ENCODE results near the gene SYTL2.
"Not testable (repeated sequence)": the region's sequence is repeated elsewhere in the genome, so short reads cannot be mapped to it uniquely, and the experiment has no call there.

SYTL2 gene

DNA sequence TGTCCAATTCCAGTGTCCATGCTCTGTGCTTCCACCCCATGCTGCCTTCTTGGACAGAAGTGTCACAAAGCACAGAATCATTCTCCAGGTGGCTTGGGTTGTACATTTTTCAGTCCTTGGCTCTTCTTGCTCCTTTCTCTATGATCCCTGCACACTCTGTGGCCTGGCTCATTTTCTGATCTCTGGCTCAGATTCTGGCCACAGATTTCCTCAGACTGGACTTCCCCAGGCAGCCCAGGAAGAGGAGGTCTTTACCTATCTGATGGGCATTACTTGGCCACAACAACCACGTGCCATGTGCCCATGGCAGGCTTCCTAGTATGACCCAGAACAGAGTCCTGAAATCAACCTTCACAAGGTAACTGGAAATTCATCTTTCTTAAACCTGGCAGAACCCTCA lies 27.2 kb downstream of the SYTL2 start:
- TF ChIP-seq, protein P1, sequence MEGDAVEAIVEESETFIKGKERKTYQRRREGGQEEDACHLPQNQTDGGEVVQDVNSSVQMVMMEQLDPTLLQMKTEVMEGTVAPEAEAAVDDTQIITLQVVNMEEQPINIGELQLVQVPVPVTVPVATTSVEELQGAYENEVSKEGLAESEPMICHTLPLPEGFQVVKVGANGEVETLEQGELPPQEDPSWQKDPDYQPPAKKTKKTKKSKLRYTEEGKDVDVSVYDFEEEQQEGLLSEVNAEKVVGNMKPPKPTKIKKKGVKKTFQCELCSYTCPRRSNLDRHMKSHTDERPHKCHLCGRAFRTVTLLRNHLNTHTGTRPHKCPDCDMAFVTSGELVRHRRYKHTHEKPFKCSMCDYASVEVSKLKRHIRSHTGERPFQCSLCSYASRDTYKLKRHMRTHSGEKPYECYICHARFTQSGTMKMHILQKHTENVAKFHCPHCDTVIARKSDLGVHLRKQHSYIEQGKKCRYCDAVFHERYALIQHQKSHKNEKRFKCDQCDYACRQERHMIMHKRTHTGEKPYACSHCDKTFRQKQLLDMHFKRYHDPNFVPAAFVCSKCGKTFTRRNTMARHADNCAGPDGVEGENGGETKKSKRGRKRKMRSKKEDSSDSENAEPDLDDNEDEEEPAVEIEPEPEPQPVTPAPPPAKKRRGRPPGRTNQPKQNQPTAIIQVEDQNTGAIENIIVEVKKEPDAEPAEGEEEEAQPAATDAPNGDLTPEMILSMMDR (IDR thresholded peaks at IDR 0.05; ENCODE audit: insufficient read depth, low read depth, low read length, missing control alignments) = no peak
- H3K4me3 ChIP-seq (ENCODE audit: low read length) = no peak overlapping the region
- no peak for DNase-seq (ENCODE audit: low read depth)

DNA sequence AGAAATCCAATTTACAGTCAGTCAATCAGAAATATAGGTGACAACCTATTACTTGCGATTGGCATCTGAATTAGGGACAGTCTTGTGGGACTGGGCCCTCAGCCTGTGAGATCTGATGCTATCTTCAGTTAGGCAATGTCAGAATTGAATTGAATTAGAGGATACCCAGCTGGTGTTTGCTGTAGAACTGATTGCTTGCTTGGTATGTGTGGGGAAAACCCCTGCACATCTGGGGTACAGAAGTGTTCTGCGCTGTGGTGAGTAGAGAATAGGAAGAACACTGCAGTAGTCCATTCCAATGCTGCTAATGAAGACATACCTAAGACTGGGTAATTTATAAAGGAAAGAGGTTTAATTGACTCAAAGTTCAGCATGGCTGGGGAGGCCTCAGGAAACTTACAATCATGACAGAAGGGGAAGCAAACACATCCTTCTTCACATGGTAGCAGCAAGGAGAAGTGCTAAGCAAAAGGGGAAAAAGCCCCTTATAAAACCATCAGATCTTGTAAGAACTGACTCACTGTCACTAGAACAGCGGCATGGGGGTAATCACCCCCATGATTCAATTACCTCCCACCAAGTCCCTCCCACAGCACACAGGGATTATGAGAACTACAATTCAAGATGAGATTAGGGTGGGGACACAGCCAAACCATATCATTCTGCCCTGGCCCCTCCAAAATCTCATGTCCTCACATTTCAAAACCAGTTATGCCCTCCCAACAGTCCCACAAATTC lies 30.0 kb downstream of the SYTL2 start:
- not testable (repeated sequence) for DNase-seq (ENCODE audit: low read depth); H3K4me3 ChIP-seq (ENCODE audit: low read length)

DNA sequence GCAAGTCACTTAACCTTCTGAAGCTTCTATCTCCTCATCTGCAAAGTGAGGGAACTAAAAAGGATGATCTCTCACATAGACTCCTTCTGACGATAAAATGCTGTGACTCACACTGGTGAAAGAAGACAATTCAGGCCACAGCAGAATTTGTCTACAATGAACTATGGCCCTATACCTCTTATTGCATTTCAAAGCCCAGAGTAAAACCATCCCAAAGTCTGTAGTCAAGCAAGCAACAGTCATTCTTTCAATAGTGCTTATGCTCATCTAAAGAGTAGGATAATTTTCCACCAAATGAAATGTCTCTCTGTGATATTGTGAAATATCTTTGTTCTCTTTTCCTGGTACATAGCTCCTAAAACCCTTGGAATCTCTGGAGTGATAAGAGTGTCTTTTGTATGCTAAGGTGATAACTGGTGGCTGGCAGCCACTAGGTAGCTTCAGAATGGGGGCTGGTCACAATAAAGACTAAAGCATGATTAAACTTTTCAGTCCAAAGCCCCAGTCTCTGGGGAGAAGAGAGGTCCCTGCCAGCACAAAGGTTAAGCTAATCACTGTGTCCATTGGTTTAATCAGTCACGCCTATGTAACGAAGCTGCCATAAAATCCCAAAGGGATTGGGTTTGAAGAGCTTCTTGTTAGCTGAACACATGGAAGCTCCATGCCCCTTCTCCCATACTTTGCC lies 30.8 kb downstream of the SYTL2 start:
- TF ChIP-seq, protein P1 (IDR thresholded peaks at IDR 0.05; ENCODE audit: insufficient read depth, low read depth, low read length, missing control alignments) = no peak
- DNase-seq (ENCODE audit: low read depth) = no peak
- no peak overlapping the region for H3K4me3 ChIP-seq (ENCODE audit: low read length)

DNA sequence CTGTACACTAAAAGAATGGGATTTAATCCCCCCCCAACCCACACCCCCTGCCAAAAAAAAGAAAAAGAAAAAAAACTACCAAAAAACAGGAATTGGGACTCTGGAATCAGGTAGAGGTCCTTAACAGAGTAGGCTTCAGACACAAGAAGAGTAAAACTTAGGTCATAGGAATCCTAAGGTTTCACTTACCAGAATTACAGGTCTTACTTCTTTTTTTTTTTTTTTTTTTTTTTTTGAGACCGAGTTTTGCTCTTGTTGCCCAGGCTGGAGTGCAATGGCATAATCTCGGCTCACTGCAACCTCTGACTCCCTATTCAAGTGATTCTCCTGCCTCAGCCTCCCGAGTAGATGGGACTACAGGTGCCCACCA lies 33.4 kb downstream of the SYTL2 start:
- peak; percentile 27 for DNase-seq (ENCODE audit: low read depth)
- H3K4me3 ChIP-seq (ENCODE audit: low read length) = not testable (repeated sequence)

DNA sequence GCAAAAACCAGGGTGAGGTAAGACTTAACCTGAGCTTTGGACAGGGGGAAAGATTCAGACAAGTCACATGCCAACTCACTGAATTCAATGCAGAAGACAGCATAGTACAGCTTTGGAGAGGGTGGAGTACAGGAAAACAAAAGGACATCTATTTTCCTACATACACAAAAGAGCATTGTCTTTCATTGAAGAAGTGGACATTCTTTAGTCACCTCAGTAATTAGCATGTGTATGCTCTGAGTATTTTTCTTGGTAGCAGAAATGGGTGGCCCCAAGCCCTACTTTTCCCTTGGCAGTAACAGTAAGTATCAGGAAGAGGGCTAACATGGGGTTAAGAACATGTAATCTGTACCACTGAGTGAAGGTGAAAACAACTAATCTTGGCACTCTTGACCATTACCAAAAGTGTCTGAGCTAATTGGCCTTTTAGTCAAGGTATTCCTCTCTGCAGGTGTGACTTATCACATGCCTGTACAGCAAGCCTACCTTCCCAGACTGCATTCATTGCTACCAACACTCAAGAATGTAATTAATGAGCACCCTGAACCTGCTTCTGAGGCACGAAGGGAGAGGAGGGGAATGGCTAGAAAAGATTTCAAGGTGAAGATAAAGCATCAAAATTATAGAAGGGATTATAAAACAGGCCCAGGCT lies 33.9 kb downstream of the SYTL2 start:
- H3K4me3 ChIP-seq (ENCODE audit: low read length) = no peak overlapping the region
- TF ChIP-seq, protein P1 (IDR thresholded peaks at IDR 0.05; ENCODE audit: insufficient read depth, low read depth, low read length, missing control alignments) = no peak
- DNase-seq (ENCODE audit: low read depth) = no peak

DNA sequence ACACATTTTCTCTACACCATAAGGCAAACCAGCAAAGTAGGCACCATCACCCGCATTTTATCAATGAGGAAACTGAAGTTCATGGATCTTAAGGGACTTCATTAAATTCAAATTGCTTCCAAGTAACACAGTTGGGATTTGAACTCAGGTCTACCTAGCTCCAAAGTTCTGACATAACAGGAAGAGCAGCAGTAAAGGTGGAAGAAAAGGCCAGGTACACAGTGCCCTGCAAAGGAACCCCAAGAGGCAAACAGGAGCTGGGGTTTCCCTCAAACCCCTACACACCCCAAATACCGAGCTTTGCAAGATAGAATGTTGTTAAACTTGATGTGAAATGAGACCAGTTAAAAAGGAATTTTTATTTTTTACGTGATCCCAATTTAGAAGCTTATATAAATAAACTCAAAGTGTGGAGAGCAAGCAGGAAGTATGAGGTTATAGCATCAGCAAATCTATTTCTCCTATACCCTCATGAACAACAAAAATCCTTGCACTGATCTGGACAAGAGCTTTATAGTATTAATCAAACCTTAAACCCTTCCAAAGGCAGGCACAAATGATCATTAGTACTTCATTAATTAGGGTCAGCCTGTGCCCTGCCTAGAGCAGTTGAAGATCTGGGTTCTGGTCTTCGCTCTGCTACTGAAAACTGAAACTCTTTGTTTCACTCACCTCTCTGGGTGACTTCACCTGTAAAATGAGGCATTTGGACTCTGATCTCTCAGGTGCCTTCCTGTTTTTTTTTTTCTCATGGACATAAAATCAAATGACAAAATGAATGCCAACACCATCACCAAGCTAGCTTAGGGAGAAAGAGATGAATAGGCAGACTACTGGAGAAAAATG lies 36.5 kb downstream of the SYTL2 start:
- H3K4me3 ChIP-seq (ENCODE audit: low read length) = no peak overlapping the region
- DNase-seq (ENCODE audit: low read depth) = no peak
- TF ChIP-seq, protein P1 (IDR thresholded peaks at IDR 0.05; ENCODE audit: insufficient read depth, low read depth, low read length, missing control alignments) = no peak

DNA sequence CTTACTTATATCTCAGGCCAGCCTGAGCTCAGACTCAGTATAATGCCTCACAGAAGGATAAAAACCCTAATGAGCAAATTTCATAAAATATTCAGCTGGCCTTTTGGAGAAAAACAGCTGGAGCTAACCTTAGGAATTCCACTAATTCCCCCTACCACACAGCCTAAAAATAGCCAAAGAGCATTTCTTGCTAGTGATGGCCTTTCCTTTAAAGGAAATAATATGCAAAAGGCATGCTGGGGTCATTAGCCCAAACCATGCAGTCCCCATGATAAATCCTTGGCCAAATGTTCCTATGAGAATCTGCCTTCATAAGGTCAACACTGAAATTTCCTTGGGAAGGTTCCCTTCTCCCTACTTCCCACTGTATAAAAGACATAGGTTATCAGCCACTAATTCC lies 38.2 kb downstream of the SYTL2 start:
- no peak overlapping the region for H3K4me3 ChIP-seq (ENCODE audit: low read length)
- TF ChIP-seq, protein P1 (IDR thresholded peaks at IDR 0.05; ENCODE audit: insufficient read depth, low read depth, low read length, missing control alignments) = no peak
- DNase-seq (ENCODE audit: low read depth) = no peak

All from epithelial cell of esophagus (primary cell).